ENCODE data around the gene TM9SF1.
"Not testable (repeated sequence)": the region's sequence is repeated elsewhere in the genome, so short reads cannot be mapped to it uniquely, and the experiment has no call there.

The TM9SF1 gene

DNA sequence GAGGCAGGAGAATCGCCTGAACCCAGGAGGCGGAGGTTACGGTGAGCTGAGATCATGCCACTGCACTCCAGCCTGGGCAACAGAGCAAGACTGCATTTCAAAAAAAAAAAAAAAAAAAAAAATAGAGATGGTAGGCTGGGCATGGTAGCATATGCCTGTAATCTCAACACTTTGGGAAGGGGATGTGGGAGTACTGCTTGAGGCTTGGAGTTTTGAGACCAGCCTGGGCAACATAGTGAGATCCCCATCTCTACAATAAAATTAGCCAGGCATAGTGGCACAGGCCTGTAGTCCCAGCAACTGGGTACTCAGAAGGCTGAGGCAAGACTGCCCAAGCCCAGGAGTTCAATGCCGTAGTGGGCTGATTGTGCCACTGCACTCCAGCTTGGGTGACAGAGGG, 27.7 kb upstream of the TM9SF1 start:
- not testable (repeated sequence) for DNase-seq

DNA sequence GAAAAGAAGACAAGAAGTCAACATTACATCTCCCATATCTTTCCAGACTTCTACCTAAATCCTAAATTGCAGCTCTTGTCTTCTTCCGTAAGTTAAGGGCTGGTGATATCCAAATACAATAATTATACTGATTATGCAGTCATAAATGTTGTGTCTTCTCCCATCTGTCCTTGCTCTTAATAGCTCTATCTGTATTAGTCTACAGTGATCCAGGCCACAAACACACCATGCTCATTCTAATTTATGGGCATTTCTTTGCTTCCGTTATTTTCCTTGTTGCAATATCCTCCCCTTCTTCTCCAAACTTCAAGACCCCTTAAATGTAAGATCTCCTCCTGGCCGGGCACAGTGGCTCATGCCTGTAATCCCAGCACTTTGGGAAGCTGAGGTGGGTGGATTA, 24.3 kb upstream of the TM9SF1 start:
- DNase-seq = no peak

DNA sequence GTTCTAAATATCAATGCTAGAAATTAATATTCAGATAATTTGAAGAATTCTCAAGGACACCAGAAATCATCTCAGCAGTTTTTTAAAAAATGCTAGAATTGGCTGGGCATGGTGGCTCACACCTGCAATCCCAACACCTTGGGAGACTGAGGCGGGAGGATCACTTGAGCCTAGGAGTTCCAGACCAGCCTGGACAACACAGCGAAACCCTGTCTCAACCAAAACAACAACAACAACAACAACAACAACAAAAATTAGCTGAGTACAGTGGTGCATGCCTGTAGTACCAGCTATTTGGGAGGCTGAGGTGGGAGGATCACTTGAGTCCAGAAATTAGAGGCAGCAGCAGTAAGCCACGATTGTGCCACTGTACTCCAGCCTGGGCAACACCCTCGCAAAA, 23.8 kb upstream of the TM9SF1 start:
- no peak for DNase-seq

DNA sequence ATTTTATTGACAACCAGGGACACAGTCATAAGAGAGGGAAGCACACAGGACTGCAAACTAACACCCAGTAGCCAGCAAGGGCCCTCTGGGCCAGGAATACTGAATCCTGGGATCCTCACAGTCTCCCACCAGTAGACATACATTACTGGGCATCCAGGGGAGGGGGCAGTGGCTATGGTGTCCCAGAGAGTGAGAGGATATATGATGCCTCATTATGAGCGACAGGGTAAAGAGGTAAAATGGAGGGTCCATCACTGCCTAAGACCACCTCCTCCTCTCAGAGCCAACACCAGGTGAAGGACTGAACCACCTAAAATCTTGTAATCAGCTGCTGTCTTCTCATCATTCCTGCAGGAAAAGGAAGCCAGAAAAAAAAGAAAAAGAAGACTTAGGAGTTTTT, 21.6 kb upstream of the TM9SF1 start:
- not testable (repeated sequence) for DNase-seq

DNA sequence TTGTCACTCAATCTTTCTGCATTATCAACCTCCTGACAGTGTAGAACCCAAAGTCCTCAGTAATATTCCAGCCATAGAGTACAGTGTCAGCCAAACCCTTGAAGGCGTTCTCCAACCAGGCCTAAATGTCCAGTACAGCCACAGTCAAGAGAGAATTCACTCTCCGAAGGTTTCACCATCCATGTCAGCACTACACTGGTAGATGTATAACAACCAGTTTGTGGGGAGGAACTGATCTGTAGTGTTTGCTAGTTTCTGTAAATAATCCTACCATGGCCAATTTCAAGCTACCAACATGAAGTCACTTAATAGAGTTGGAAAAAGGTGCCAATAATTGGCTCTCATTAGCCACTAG, 21.1 kb upstream of the TM9SF1 start:
- DNase-seq = no peak

DNA sequence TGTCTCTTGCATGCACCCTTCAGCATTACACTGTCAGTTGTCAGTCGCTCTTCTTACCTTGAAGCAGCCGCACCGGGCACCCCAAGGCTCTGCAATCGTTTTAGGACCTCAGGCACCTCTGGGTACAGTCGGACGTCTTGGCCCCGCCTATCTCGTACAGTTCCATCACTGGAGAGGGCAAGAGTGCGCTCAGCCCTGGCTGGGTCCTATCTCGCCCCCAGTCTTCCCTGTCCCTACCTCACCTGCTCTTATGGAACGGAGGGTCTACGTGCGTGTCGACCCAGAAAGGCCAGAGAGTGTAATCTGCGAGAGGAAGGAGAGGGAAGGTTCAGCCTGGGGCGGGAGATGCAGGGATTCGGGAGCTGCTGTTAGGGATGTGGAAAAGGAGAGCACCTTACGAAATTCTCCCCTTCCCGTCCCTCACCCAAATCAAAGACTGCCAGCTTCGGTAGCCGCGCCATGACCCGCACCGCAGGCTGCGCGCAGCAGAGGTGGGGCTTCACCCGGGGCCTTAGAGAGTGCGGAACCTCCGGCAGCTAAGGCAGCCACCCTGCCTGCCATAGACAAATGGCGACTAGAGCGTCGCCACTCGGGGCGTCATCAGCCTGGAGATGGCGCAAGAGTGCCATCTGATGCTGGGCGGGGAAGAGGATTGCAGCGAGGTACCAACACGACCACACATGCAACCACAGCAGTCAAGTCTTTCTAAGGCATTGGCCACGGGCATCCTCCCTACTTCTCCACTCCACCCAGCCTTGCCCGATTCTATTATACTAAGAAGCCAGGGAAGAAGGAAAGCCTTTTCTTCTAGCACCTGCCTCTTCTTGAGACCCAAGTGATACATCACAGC, 20.5 kb upstream of the TM9SF1 start, which contains the start of gene MDP1:
Gene MDP1, minus strand, starts transcription at position 572 of the 850 bp plus-strand sequence. Its CDS starts 111 bp downstream, at position 461.
- DNase-seq = peak; percentile 84

DNA sequence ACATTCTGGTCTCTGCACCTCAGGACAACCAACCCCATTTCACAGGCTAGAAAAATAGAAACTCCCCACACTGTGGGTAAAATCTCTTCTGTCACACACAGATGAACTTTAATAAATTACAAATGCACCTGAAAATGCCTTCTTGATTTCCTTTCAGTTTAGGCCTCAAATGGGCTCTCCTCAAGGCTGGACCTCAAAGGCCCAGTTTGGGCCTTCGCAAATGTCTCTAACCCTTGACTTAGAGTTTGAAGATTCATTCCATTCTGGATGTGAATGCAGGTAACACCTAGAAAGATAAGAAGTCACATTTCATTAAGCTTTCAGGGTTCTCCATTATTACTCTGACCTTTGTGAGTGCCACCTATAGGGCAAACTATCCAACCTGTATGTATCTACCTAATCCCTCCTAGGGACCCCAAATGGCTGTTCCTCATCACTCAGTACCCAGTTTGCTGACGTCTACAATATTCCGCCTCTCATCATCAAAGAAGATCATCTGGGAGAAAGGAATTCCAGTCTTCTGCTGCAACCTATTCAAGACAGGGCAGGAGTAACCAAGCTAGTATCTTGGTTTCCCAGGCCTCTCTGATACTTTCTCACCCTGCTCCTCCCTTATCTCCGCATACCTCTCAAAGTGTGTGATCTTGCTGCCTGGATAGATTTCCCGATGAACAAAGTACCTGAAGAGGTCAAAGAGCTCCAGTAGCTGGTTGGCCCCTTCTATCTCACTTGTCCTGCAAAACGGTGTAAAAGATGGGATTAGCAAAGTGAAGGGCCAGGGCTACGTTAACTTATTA, 18.8 kb upstream of the TM9SF1 start:
- DNase-seq = no peak

DNA sequence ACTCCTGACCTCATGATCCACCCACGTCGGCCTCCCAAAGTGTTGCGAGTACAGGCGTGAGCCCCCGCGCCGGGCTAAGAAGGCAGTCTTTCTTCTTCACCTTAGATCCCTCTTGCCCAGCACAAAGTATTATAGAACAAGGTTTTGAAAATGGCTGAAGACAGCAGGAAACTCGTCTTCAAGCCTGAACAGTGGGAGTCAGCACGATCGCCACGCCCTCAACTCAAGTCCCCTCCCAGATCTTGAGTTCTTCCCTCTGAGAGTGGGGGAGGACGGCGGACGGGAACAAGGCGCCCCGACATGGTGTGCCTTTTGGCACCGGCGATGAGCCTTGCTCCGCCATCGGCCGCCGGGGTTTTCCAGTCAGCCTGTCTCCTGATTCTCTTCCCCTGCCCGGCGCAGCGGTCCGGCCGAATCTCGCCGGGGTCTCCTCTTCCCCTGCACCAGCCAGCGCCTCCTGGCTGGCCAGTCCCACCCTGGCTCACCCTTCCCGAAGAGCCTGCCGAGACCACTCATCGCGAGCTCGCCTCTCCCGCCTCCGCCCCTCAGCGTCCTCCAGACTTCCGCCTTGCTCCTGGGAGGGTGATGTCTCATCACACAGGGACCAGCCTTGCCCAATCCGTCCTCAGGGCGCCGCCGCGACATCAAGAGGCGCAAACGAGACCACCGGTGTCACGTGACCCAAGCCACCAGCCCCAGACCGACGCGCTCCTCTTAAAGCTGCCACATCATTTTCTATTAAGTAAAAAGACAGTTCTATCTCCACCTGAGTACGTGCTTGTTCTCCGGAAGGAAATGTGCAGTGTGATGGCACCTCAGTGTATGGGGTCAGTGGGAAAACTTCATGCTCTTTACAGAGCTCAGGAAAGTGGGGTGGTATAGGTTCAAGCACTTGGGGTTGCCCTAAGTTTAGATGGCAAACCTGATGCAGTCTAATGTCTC, 18.0 kb upstream of the TM9SF1 start, which contains the start of gene CHMP4A:
Gene CHMP4A, minus strand, starts transcription at position 565 of the 942 bp plus-strand sequence. Its CDS starts 49 bp downstream, at position 516.
- peak; percentile 99 for DNase-seq

DNA sequence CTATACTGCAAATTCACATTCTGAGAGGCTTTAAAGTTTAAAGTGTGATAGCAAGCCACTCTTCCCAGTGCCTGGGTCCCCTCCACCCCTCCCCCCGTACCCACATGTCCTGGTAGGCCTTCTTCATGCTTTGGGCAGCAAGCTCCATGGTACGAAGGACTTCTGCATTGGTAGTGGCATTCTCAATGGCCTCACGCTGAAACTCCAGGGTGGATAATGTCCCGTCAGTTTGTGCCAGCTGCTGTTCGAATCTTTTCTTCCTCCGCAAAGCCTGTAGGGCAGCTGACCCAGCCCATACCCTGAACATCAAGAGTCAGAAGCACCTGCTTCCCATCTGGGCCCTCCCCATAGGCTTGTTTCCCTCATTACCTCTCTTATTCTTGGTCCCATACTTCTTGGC, 16.1 kb upstream of the TM9SF1 start:
- DNase-seq = no peak

DNA sequence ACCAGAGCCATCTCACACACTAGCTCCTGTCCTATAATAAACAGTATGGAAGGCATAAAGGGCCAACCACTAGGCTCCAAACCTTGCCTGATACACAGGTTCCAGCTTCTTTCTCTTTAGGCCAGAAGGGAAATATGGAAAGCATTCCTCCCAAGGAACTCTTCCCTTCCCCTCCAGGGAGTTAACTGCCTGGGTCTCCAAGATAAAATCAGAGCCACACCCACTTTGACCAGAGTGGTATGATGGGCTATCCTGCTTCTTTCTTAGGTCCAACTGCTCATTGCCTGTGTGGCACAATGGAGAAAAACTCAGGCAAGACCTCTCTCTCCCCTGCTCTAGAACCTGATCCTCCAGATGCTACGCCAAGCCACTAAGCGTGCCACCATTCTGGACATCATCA, 12.4 kb upstream of the TM9SF1 start:
- no peak for DNase-seq

DNA sequence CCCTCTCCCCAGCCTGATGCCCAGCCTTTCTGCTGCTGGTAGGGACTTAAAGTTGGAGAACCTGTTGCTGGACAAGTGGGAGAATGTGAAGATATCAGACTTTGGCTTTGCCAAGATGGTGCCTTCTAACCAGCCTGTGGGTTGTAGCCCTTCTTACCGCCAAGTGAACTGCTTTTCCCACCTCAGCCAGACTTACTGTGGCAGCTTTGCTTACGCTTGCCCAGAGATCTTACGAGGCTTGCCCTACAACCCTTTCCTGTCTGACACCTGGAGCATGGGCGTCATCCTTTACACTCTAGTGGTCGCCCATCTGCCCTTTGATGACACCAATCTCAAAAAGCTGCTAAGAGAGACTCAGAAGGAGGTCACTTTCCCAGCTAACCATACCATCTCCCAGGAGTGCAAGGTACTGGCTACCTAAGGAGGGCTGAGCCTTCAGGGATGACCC, 11.9 kb upstream of the TM9SF1 start:
- DNase-seq = no peak

DNA sequence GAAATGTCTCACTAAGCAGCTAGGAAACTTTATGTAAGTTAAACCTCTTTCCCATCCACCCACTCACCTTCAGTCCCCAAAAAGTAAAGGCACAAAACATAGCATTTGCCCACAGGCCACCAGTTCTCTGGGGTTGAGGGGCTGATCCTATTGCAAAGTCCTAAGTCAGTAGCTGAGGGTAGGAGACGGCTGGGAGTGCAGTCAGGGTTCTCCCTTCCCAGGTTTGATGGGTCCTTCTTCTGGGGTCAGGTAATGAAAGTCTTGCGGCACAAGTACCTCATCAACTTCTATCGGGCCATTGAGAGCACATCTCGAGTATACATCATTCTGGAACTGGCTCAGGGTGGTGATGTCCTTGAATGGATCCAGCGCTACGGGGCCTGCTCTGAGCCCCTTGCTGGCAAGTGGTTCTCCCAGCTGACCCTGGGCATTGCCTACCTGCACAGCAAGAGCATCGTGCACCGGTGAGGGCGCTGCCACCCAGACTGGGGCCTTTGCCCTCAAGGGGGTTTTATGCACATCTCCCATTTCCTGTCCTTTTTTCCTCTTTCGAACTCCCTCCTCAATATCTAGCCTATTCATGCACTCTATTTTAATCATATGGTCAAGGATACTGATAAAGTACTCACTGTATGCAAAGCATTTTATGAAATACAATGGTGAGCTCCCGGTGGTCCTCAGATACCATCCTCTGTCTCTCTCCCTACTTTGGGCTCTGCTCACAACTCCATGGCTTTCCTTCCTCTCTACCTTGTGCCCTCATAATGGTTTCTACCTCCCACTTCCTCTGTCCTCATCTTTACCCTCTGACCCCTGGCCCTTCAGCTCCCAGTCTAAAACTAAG, 11.2 kb upstream of the TM9SF1 start:
- DNase-seq = no peak

DNA sequence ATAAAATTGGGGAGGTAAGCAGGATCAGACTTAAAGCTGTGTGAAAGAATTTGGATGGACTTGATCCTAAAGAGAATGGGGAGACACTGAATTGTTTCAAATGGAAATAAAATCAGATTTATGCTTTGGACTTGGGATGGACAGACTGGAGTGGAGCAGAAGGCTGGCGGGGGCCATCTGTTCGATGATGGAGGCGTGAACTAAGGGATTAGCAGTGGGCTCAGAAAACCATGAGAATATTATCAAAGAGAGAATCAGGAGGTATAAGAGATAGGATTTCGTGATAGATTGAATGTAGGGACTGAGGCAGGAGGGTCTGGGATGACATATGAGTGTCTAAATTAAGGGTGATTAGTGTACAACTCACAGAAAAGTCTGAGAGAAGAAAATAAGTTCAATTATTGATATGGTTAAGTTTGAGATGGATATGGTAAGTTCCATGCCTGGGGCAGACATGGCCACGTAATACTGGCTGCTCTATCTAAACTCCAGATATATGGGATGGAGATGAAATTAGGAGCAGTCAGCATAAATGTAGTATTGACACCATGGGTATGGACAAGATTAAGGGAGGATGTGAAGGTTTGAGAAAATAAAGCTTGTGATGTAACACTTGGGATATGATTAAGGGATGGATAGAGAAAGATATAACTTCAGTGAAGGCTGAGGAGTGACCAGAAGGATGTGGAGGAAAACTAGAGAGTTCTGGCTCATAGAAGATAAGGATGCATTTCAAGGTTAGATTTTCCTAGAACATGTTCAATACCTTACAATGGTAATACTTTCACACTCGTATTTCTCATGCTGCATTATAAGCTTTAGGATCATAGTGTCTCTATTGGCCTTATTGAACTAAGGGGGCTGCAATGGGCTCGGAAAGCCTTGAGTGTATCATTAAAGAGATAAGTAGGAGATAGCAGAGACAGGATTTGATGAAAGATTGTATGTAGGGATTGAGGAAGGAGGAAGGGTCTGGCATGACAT, 9.2 kb upstream of the TM9SF1 start:
- DNase-seq = no peak

DNA sequence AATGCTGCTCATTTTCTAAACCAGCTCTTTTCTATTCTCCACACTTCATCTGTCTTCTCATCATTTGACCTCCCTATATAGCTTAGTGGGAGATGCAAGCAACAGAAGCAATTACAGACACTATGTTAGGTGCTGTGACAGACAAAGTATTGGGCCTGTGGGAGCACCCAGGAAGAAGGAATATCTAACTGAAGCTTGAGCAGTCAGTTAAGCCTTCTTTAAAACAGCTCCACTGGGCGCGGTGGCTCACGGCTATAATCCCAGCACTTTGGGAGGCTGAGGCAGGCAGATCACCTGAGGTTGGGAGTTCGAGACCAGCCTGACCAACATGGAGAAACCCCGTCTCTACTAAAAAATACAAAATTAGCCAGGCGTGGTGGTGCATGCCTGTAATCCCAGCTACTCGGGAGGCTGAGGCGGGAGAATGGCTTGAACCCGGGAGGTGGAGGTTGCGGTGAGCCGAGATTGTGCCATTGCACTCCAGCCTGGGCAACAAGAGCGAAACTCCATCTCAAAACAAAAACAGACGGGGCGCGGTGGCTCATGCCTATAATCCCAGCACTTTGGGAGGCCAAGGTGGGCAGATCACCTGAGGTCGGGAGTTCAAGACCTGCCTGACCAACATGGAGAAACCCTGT, 8.1 kb upstream of the TM9SF1 start:
- not testable (repeated sequence) for DNase-seq

DNA sequence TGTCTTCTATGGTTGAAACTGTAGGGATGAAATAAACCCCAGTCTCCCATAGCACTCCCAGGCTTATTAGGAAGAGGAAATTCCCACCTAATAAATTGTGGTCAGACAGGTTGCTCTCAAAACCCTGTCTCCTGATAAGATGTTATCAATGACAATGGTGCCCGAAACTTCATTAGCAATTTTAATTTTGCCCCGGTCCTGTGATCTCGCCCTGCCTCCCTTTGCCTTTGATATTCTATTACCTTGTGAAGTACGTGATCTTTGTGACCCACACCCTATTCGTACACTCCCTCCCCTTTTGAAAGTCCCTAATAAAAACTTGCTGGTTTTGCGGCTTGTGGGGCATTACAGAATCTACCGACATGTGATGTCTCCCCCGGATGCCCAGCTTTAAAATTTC, 7.3 kb upstream of the TM9SF1 start:
- not testable (repeated sequence) for DNase-seq

DNA sequence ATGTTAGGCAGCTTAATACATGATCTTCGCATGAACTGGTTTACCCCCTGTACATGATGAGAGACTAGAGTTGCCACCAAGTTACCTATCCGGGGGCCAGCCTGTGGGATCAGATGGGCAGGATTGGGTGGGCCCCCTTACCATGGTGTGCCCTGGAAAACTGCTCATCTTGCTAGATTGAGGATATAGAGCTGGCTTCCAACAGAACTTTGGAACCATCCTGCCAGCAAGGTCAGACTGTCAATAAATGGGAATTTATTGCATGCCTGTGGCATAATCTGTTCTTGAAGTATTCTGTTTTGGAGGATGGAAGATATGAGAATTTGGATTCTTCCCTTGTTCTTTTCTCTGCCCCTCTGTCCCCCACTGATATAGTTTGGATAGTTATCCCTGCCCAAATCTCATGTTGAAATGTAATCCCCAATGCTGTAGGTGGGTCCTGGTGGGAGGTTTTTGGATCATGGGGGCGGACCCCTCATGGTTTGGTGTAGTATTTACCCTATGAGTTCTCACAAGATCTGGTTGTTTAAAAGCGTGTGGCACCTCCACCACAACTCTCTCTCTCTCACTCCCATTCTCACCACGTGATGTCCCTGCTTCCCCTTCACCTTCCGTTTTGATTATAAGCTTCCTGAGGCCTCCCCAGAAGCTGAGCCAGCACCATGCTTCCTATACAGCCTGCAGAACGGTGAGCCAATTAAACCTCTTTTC, 3.7 kb upstream of the TM9SF1 start:
- DNase-seq = no peak

DNA sequence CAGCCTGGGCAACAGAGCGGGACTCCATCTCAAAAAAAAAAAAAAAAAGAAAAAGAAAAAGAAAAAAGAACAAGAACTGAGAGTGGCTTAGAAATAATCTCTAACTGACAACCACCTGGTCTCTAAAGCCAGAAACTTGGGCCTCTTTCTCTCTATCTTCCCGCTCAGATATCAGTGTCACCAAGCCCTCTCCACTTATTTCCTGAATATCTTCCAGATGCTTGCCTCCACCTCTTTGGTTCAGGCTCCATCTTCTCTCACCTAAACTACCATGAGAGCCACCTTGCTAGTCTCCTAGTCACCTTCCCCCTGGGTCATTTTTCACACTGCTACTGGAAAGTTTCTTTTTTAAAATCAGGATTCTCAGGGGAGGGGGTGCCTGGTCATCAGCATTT, 1.8 kb upstream of the TM9SF1 start:
- DNase-seq = no peak

DNA sequence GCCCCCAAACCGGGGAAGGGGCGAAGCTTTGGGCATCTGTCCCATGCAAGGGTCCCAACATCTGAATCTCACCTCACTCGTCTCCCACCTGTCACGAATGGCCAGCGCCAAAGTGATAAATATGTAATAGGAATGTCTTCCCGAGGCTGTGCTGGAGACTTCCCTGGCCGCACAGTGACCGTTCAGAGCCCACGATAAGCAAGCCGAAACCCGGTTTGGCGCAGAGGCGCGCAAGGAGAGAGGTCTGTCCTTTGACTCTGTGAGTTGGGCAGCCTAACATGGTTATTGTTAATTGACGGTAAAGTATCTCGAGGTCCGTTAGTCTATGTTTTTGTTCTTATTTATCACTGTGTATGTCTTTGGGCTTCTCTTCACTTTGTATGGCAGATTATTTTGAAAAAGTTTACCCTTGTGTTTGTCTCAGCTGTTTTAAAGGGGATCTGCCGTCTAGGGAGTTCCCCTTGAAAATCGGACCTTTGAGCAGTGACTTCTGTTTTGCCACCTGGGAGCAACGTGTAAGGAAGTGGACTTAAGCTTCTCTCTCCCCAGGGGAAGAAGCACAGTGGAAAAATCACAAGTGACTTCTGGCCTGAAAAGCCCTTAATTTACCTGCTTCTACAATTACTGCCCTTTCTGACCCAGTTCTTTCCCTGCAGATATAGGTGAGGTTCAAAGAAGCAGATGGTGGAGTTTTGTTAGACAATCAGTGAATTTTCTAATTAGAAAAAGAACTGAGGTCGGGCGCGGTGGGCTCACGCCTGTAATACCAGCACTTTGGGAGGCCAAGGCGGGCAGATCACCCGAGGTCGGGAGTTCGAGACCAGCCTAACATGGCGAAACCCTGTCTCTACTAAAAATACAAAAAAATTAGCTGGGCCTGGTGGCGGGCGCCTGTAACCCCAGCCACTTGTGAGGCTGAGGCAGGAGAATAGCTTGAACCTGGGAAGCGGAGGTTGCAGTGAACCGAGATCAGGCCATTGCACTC, 1.1 kb upstream of the TM9SF1 start:
- DNase-seq = no peak

All from fibroblast of skin of right biceps (primary cell).